Naive B cell (primary cell): Measurements from ENCODE around the gene DYRK1A. TPM values are rescaled to one million over a fixed set of nuclear protein-coding genes. Genes with fewer than 3 reads are reported as not detected.

Experiments used
- ATAC-seq, 2 donors: fragments of 150-1000 bp; cut with Tn5 transposase; 2 replicates each; pipeline ENCODE4 v1.10.0; 2021; ENCODE audit warnings: low read depth in 2 of 2, mild to moderate bottlenecking in 2 of 2, moderate library complexity in 2 of 2
- DNase-seq: peaks from one replicate; pipeline ENCODE4 v3.0.0; 2022
- H3K27ac Mint-ChIP-seq, 6 donors: one replicate each; pipeline ENCODE4 v1.8.0; 2020 to 2022; ENCODE audit warnings: mild to moderate bottlenecking in 6 of 6, mixed read lengths in 6 of 6, moderate library complexity in 5 of 6, inconsistent platforms in 2 of 6
- H3K27me3 Mint-ChIP-seq, 3 donors: one replicate each; pipeline ENCODE4 v1.8.0; 2021 to 2022; ENCODE audit warnings: mixed read lengths in 3 of 3, mild to moderate bottlenecking in 1 of 3
- H3K36me3 Mint-ChIP-seq, 2 donors: one replicate each; pipeline ENCODE4 v1.8.0; 2020 to 2022; ENCODE audit warnings: mixed read lengths in 2 of 2, inconsistent platforms in 1 of 2, mild to moderate bottlenecking in 1 of 2
- H3K4me1 Mint-ChIP-seq, 3 donors: one replicate each; pipeline ENCODE4 v1.8.0; 2020 to 2022; ENCODE audit warnings: mixed read lengths in 3 of 3, inconsistent platforms in 1 of 3, mild to moderate bottlenecking in 1 of 3, moderate library complexity in 1 of 3
- H3K4me3 Mint-ChIP-seq, 8 donors: one replicate each; pipeline ENCODE4 v1.8.0; 2020 to 2022; ENCODE audit warnings: mild to moderate bottlenecking in 8 of 8, mixed read lengths in 8 of 8, moderate library complexity in 8 of 8, inconsistent platforms in 2 of 8
- H3K9me3 Mint-ChIP-seq, 7 donors: one replicate each; pipeline ENCODE4 v1.8.0; 2020 to 2022; ENCODE audit warnings: mixed read lengths in 7 of 7, mild to moderate bottlenecking in 5 of 7, inconsistent platforms in 2 of 7, moderate library complexity in 1 of 7
- polyA plus RNA-seq, 6 donors: library from polyadenylated mRNA; unstranded; fragments of 300-500 nt; fragmentation: Illumina TruSeq; gene quantifications; one replicate each; pipeline ENCODE4 v1.2.3, GENCODE V29; 2021; ENCODE audit warnings: low read depth in 6 of 6

The DYRK1A gene
- polyA plus RNA-seq, 6 donors from 2014 or later, result 5.9 to 14.3 (median 10.2) TPM

DNA sequence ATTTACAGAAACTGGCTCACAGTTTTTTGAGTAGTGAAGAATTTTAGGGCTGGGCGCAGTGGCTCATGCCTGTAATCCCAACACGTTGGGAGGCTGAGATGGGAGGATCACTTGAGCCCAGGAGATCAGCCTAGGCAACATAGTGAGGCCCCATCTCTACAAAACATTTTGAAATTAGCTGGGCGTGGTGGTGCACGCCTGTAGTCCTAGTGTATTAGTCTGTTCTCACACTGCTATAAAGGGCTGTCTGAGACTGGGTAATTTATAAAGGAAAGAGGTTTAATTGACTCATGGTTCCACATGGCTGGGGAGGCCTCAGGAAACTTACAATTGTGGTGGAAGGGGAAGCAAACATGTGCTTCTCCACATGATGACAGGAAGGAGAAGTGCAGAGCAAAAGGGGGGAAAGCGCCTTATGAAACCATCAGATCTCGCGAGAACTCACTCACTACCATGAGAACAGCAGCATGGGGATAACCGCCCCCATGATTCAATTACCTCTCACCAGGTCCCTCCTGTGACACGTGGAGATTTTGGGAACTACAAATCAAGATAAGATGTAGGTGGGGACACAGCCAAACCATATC, 24.4 kb upstream of the DYRK1A start:
- H3K27me3 Mint-ChIP-seq, result peaks cover 0 to 13% (median 0%) of the 10 kb centered on the region in 3 donors
- DNase-seq, result no peak

DNA sequence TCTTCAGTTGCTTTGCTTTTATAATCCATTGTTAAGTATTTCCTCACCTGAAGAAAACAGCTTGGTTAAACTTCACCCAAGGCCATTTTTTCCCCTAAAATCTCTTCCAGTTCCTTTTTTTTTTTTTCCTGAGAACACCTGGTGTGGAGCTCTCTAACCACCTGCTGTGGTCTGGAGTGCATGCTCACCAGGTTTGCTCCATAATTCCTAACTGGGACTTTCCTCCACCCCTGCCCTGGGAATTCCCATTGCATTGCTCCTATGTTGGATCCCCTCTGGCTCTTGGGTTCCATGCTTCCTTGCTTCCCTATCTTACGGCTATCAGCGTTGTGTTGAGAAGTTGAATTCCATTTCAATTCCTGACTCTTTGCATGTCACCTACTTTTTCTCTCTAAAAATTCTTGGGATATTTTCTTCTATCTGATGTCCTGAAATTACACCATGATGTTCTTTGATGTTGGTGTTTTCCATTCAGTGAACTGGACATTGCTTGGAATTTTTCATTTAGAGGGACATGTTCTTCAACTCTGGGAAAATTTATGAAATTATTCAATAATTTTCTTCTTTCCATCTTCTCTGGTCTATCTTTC, 19.6 kb upstream of the DYRK1A start:
- no peaks in the 10 kb centered on the region for H3K4me1 Mint-ChIP-seq

More for the DNA sequence above, 24.4 kb upstream of the DYRK1A start:
- Mint-ChIP-seq H3K9me3 (peaks cover 4 to 15% (median 10%) of the 10 kb centered on the region in 7 donors), H3K4me3 (no peak overlapping the region), H3K27ac (peak overlapping the region in 2 of 6 donors; percentile 8 to 47), H3K36me3 (peaks cover 8 to 9% of the 10 kb centered on the region in 2 donors), H3K4me1 (peaks cover 0 to 6% (median 2%) of the 10 kb centered on the region in 3 donors)
- no peak for ATAC-seq

DNA sequence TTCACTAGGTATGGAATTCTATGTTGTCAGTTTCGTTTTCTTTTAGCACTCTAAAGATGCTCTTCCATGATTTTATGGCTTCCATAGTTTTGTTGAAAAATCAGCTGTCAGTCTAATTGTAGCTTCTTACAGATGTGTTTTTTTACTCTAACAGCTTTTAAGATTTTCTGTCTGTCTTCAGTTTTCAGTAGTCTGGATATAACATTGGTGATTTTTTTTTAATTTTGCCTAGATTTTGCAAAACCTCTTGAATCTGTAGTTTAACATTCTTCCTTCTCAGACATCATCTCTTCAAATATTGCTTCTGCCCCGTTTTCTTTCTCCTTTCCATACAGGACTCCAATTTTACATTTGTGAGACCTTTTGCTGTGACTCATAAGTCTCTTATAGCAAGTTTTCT, 17.9 kb upstream of the DYRK1A start:
- H3K27me3 Mint-ChIP-seq, result peaks cover 0 to 7% (median 7%) of the 10 kb centered on the region in 3 donors
- peaks cover 11 to 45% (median 36%) of the 10 kb centered on the region in 7 donors for H3K9me3 Mint-ChIP-seq
- DNase-seq (no peak), ATAC-seq (no peak)
- H3K27ac Mint-ChIP-seq, result no peak overlapping the region
- peaks cover 13 to 21% of the 10 kb centered on the region in 2 donors for H3K36me3 Mint-ChIP-seq
- no peaks in the 10 kb centered on the region for H3K4me1 Mint-ChIP-seq
- no peak overlapping the region for H3K4me3 Mint-ChIP-seq

More for the DNA sequence above, 19.6 kb upstream of the DYRK1A start:
- Mint-ChIP-seq H3K27ac (peak overlapping the region in 1 of 6 donors; percentile 30), H3K36me3 (peaks cover 17 to 26% of the 10 kb centered on the region in 2 donors), H3K9me3 (peaks cover 14 to 50% (median 38%) of the 10 kb centered on the region in 7 donors), H3K4me3 (no peak overlapping the region), H3K27me3 (peaks cover 0 to 7% (median 0%) of the 10 kb centered on the region in 3 donors)
- no peak for DNase-seq
- ATAC-seq, result no peak

DNA sequence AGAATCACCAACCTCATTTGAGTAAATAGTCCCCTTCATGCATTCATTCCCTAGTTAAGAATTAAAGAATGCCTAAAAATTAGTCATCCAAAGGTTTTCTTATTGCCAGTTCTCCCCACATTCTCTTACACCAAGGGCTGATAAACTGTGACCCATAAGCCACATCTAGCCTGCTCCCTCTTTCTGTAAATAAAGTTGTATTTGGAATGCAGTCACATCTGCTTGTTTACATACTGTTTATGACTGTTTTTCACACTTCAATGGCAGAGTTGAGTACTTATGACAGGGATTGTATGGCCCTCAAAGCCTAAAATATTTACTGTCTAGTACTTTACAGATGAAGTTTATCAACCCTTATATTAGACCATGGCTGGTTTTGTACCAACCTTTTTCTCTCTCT, 16.1 kb upstream of the DYRK1A start:
- DNase-seq, result no peak
- H3K4me3 Mint-ChIP-seq, result no peak overlapping the region
- peaks cover 4 to 20% (median 13%) of the 10 kb centered on the region in 3 donors for H3K27me3 Mint-ChIP-seq
- no peak for ATAC-seq
- no peaks in the 10 kb centered on the region for H3K4me1 Mint-ChIP-seq
- H3K27ac Mint-ChIP-seq, result no peak overlapping the region
- peaks cover 13 to 21% of the 10 kb centered on the region in 2 donors for H3K36me3 Mint-ChIP-seq
- peaks cover 8 to 45% (median 32%) of the 10 kb centered on the region in 7 donors for H3K9me3 Mint-ChIP-seq

DNA sequence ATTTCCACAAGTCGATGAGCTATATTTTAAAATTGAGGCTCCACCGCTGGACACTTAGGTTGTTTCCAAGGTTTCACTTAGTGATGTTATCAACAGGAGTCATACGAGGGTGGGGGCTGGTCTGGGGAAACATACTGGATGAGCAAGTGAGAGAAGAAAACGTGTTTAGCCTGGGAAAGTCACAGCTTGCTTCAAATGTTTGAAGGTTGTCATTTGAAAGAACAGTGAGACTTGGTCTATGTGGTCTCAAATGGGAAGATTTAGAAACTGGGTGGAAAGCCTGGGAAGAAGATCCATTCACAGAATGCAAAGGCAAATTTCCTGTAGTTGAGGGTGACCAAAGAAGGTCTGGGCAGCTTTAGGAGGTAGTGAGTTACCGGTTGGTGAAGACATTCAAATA, 9.9 kb upstream of the DYRK1A start:
- H3K36me3 Mint-ChIP-seq, result peaks cover 0 to 3% of the 10 kb centered on the region in 2 donors
- ATAC-seq (no peak), DNase-seq (no peak)
- peaks cover 1 to 2% (median 2%) of the 10 kb centered on the region in 7 donors for H3K9me3 Mint-ChIP-seq
- H3K27me3 Mint-ChIP-seq, result peaks cover 22 to 41% (median 23%) of the 10 kb centered on the region in 3 donors
- H3K4me1 Mint-ChIP-seq, result peaks cover 0 to 9% (median 0%) of the 10 kb centered on the region in 3 donors
- H3K4me3 Mint-ChIP-seq, result no peak overlapping the region
- peak overlapping the region in 1 of 6 donors; percentile 60 for H3K27ac Mint-ChIP-seq

DNA sequence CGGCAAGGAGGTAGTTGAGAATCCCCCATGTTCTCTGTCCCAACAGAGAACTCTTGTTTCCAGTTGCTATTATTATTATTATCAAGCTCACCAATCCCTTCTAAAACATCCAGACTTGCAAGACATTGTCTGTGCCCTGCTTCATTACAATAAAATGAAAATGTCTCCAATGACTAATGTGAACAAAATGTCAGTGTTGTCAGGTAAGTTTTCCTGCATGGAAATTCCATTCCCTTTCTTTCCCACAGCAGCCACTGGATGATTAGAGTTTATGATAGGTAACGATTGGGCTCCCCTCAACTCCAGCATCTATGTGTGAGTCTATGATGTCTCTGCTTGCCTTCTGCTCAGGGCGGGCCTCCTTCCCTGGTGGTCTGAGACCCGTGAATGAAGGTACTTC, 8.9 kb upstream of the DYRK1A start:
- Mint-ChIP-seq H3K27ac (peak overlapping the region in 1 of 6 donors; percentile 38), H3K9me3 (peaks cover 0 to 1% (median 0%) of the 10 kb centered on the region in 7 donors), H3K4me3 (no peak overlapping the region), H3K27me3 (peaks cover 22 to 41% (median 23%) of the 10 kb centered on the region in 3 donors), H3K36me3 (no peaks in the 10 kb centered on the region), H3K4me1 (peaks cover 0 to 9% (median 0%) of the 10 kb centered on the region in 3 donors)
- no peak for DNase-seq
- ATAC-seq, result no peak

DNA sequence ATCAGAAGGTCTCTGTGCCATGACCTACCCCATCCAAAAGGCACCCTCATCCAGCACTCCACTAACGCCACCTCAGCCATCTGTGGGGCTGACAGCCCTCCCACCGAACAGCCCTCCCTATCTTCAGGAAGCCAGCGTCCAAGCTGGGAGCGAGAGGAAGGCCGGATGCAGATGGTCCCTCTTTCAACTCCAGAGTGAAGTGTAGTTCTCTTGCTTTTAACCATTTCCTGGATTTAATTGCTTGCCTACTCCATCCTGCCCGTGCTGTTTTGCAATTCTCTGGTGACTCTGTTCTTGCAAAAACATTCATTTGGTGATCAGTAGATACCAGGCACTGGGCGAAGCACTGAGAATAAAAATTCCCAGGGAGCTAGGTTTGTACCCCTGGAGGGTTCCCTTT, 8.2 kb upstream of the DYRK1A start:
- DNase-seq, result no peak
- peak overlapping the region in 1 of 6 donors; percentile 10 for H3K27ac Mint-ChIP-seq

DNA sequence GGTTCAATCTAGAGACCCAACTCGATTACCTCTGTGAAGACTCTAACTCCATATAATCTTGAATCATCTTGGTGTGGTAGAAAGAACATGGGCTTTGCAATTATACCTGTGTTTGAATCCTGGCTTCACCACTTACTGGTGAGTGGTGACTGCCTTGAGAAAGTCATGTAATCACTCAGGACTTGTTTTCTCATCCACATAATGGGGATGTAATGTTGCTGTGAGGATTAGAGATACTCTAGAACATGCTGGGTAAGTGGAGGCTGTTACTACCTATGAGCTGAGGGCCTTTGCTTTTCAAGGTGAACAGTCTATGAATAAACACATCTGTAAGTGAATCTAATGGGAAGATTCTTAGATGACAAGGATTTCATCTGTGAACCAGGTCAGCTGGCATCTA, 2.6 kb upstream of the DYRK1A start:
- ATAC-seq (no peak), DNase-seq (no peak)
- Mint-ChIP-seq H3K27me3 (no peaks in the 10 kb centered on the region), H3K4me3 (peak overlapping the region in 2 of 8 donors; percentile 98 to 99), H3K9me3 (no peaks in the 10 kb centered on the region), H3K36me3 (peaks cover 0 to 8% of the 10 kb centered on the region in 2 donors), H3K4me1 (peaks cover 15 to 29% (median 26%) of the 10 kb centered on the region in 3 donors), H3K27ac (peak overlapping the region in 4 of 6 donors; percentile 4 to 100 (median 75))

More for the DNA sequence above, 8.2 kb upstream of the DYRK1A start:
- Mint-ChIP-seq H3K4me3 (no peak overlapping the region), H3K36me3 (no peaks in the 10 kb centered on the region), H3K27me3 (peaks cover 22 to 37% (median 23%) of the 10 kb centered on the region in 3 donors), H3K9me3 (peaks cover 0 to 1% (median 0%) of the 10 kb centered on the region in 7 donors), H3K4me1 (peaks cover 0 to 9% (median 0%) of the 10 kb centered on the region in 3 donors)
- no peak for ATAC-seq

DNA sequence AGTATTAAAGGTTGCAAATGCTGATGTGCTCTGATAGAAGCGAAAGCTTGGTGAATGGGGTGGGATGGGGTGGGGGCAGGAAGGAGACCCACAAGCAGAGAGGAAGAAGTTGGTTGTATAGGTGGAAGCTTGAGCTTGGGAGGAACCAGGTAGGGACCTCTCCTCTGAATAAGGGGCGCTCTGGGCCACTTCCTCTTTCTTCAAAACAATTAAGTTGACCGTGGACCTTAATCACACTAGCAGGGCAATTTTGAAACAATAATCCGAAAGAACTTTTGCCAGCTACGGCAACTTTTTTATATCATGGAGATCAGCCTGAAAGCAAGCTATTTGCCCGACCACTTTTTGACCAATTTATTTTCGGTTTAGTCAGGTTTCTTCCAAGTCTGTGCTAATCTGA, 1.9 kb upstream of the DYRK1A start:
- Mint-ChIP-seq H3K27me3 (no peaks in the 10 kb centered on the region), H3K9me3 (no peaks in the 10 kb centered on the region), H3K4me1 (peaks cover 18 to 36% (median 34%) of the 10 kb centered on the region in 3 donors), H3K4me3 (peak overlapping the region; percentile 92 to 99 (median 96)), H3K27ac (peak overlapping the region; percentile 76 to 100 (median 99)), H3K36me3 (peaks cover 0 to 8% of the 10 kb centered on the region in 2 donors)
- ATAC-seq (no peak), DNase-seq (peak; percentile 57)

DNA sequence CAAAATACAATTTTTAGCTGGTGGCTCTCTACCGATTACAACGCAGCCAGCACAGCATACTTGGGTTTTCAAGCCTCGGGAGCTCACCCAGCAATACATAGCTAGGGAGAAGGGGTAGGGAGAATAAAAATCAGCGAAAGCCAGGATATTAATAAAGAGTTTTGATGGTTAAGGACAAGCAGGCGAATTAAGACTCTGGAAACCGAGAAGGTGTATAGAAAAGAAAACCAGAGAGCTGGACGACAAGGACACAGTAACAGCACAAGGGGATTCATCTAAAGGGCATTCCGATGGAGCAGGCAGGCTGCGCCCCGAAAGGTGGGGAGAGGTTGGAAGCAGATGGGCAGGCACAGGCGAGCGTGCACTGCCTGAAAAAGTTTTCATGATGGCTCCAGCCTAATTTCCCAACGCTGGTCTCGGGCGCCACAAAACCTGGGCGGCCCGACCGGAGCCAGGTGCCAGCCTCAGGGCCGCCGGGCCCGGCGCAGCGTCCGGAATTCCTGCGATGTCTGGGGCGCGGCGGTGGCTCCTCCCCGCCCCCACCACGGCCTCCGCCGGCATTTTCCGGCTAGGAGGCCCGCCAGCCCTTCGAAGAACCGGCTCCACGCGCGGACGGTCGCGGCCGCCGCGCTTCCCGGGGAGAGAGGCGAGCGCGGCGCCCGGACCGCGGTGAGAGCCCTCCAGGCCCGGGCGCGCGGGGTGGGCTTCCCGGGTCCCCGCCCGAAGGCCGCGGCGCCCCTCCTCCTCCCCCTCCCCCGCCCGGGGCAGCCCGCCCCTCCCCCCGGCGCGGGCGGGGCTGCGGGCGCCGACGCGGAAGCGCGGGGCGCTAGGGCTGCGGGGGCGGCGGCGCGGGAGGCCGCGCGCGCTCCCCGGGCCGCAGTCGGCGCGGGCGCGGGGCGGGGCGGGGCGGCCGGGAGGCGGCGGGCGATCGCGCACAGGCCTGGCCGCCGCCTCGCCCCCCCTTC, 774 bp upstream of the DYRK1A start:
- Mint-ChIP-seq H3K27ac (peak overlapping the region; percentile 99 to 100 (median 100)), H3K27me3 (no peaks in the 10 kb centered on the region), H3K9me3 (no peaks in the 10 kb centered on the region), H3K4me1 (peaks cover 29 to 47% (median 45%) of the 10 kb centered on the region in 3 donors), H3K36me3 (peaks cover 0 to 8% of the 10 kb centered on the region in 2 donors), H3K4me3 (peak overlapping the region; percentile 96 to 99 (median 98))
- peak; percentile 14 to 15 for ATAC-seq
- DNase-seq, result peak; percentile 67

DNA sequence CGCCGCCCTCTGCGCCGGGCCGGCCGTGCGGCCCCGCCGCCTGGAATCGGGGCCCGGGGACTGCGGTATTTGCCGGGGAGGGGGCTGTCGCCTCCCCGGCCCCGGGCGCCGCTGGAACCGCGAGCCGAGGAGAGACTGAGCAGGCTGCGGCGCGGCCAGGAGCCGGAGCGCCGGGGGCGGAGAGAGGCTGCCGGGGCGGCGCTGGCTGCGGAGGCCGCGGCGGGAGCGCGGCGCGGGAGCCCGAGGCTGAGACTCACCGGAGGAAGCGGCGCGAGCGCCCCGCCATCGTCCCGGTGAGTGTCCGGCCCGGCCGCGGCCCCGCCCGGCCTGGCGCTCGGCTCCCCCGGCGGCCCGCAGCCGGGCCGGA, 746 bp downstream of the DYRK1A start:
- no peaks in the 10 kb centered on the region for H3K9me3 Mint-ChIP-seq
- H3K27ac Mint-ChIP-seq, result peak overlapping the region in 1 of 6 donors; percentile 100
- H3K36me3 Mint-ChIP-seq, result peaks cover 0 to 8% of the 10 kb centered on the region in 2 donors
- DNase-seq (no peak), ATAC-seq (no peak)
- peak overlapping the region in 2 of 8 donors; percentile 96 to 99 for H3K4me3 Mint-ChIP-seq
- no peaks in the 10 kb centered on the region for H3K27me3 Mint-ChIP-seq
- H3K4me1 Mint-ChIP-seq, result peaks cover 34 to 59% (median 56%) of the 10 kb centered on the region in 3 donors

DNA sequence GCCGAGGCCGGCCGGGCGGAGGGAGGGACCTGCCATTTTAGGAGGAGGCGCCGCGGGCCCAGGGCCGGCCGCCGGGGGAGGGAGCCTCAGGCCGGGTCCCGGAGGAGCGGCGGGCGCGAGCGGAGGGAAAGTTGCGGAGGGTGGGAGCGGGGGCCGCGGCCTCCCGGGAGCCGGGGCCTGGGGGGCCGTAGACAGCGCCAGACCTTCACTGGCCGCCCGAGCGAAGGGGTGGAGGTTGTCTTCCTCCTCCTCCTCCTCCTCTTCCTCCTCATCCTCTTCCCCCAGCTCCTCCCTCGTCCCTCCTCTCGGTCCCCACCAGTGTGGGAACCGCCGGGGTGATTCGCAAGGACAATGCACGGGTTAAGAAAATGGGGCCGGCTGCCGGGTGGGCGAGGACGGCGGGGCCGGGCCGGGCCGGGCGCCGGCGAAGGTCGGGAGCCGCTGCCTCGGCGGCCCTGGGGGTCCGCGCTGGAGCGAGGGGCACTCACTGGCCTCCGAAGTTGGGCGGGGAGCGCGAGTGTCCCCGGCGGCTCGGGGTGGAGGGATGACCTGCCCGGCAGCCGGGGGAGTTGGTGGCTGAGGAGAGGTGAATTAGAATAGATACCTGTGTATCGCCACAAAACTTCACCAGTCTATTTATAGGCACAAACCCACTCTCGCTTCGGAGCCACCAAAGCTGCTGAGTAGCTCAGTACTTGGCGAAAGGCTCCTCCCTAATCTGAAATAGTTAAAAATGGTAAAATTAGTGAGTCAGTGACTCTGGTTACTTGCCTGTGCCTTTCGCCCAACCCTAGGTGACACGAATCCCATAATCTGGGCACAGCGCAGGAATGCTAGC, 1.3 kb downstream of the DYRK1A start:
- peak; percentile 33 for DNase-seq
- peaks cover 40 to 64% (median 62%) of the 10 kb centered on the region in 3 donors for H3K4me1 Mint-ChIP-seq
- H3K27me3 Mint-ChIP-seq, result no peaks in the 10 kb centered on the region
- no peak for ATAC-seq
- no peaks in the 10 kb centered on the region for H3K9me3 Mint-ChIP-seq
- H3K36me3 Mint-ChIP-seq, result peaks cover 0 to 8% of the 10 kb centered on the region in 2 donors
- peak overlapping the region; percentile 81 to 99 (median 92) for H3K4me3 Mint-ChIP-seq
- H3K27ac Mint-ChIP-seq, result peak overlapping the region; percentile 81 to 100 (median 90)
